ENCODE results near the gene CRTC3. TPM values are rescaled to one million over a fixed set of nuclear protein-coding genes. Genes with fewer than 3 reads are reported as not detected.
"Not testable (repeated sequence)": the region's sequence is repeated elsewhere in the genome, so short reads cannot be mapped to it uniquely, and the experiment has no call there.

CRTC3 gene
- total RNA-seq, 1 donor from 2014 or later = 21.4 TPM

GRCh38 chr15:90629217-90629616 lies 99.5 kb downstream of the CRTC3 start:
- FAIRE-seq (no peak), DNase-seq (ENCODE audit: low read depth) (no peak)
- H3K9ac ChIP-seq (ENCODE audit: low read length) = no peak overlapping the region
- no peak overlapping the region for H3K27ac ChIP-seq (ENCODE audit: low read depth, low read length)
- no peak overlapping the region for H2AFZ ChIP-seq (ENCODE audit: low read depth, low read length)
- no peaks in the 10 kb centered on the region for H3K9me3 Mint-ChIP-seq (ENCODE audit: unreplicated experiment)
- no peaks in the 10 kb centered on the region for H3K4me1 Mint-ChIP-seq (ENCODE audit: low read depth, unreplicated experiment)
- no peak overlapping the region for H3K27ac Mint-ChIP-seq (ENCODE audit: unreplicated experiment)
- no peak overlapping the region for H3K4me3 Mint-ChIP-seq (ENCODE audit: unreplicated experiment)
- no peak overlapping the region for H3K4me3 ChIP-seq (ENCODE audit: insufficient read depth, low read depth, low read length)
- no peaks in the 10 kb centered on the region for H3K9me3 ChIP-seq (ENCODE audit: insufficient read depth, low read depth, low read length)
- H3K27me3 ChIP-seq (ENCODE audit: insufficient read depth, low read length) = no peaks in the 10 kb centered on the region
- H3K79me2 ChIP-seq (ENCODE audit: insufficient read depth, low read length) = no peaks in the 10 kb centered on the region
- no peaks in the 10 kb centered on the region for H3K27me3 Mint-ChIP-seq (ENCODE audit: low read depth, unreplicated experiment)
- H3K4me2 ChIP-seq (ENCODE audit: low read length) = no peak overlapping the region
- H3K36me3 Mint-ChIP-seq (ENCODE audit: low read depth, unreplicated experiment) = peaks cover 19% of the 10 kb centered on the region
- peaks cover 19% of the 10 kb centered on the region for H3K36me3 ChIP-seq (ENCODE audit: insufficient read depth, low read length)
- no peaks in the 10 kb centered on the region for H4K20me1 ChIP-seq (ENCODE audit: insufficient read depth, low read length)
- TF ChIP-seq EZH2 (IDR thresholded peaks at IDR 0.05; ENCODE audit: insufficient read depth, low read length) = no peak
- TF ChIP-seq, protein P1, sequence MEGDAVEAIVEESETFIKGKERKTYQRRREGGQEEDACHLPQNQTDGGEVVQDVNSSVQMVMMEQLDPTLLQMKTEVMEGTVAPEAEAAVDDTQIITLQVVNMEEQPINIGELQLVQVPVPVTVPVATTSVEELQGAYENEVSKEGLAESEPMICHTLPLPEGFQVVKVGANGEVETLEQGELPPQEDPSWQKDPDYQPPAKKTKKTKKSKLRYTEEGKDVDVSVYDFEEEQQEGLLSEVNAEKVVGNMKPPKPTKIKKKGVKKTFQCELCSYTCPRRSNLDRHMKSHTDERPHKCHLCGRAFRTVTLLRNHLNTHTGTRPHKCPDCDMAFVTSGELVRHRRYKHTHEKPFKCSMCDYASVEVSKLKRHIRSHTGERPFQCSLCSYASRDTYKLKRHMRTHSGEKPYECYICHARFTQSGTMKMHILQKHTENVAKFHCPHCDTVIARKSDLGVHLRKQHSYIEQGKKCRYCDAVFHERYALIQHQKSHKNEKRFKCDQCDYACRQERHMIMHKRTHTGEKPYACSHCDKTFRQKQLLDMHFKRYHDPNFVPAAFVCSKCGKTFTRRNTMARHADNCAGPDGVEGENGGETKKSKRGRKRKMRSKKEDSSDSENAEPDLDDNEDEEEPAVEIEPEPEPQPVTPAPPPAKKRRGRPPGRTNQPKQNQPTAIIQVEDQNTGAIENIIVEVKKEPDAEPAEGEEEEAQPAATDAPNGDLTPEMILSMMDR (IDR thresholded peaks at IDR 0.05; ENCODE audit: insufficient read depth, low read depth, low read length) = no peak
- H3K4me1 ChIP-seq (ENCODE audit: insufficient read depth, low read length) = no peaks in the 10 kb centered on the region

- H3K27me3 Mint-ChIP-seq (ENCODE audit: low read depth, unreplicated experiment) = no peaks in the 10 kb centered on the region
- no peaks in the 10 kb centered on the region for H3K4me1 ChIP-seq (ENCODE audit: insufficient read depth, low read length)
- H3K9me3 ChIP-seq (ENCODE audit: insufficient read depth, low read depth, low read length) = no peaks in the 10 kb centered on the region
- no peaks in the 10 kb centered on the region for H4K20me1 ChIP-seq (ENCODE audit: insufficient read depth, low read length)
- no peak overlapping the region for H3K27ac Mint-ChIP-seq (ENCODE audit: unreplicated experiment)
- no peak for DNase-seq (ENCODE audit: low read depth)
- H3K9me3 Mint-ChIP-seq (ENCODE audit: unreplicated experiment) = peaks cover 2% of the 10 kb centered on the region
- H3K9ac ChIP-seq (ENCODE audit: low read length) = no peak overlapping the region
- no peaks in the 10 kb centered on the region for H3K4me1 Mint-ChIP-seq (ENCODE audit: low read depth, unreplicated experiment)
- no peak for TF ChIP-seq EZH2 (IDR thresholded peaks at IDR 0.05; ENCODE audit: insufficient read depth, low read length)
- TF ChIP-seq, protein P1 (IDR thresholded peaks at IDR 0.05; ENCODE audit: insufficient read depth, low read depth, low read length) = no peak
- H3K79me2 ChIP-seq (ENCODE audit: insufficient read depth, low read length) = no peaks in the 10 kb centered on the region
- no peak for FAIRE-seq
- H3K36me3 Mint-ChIP-seq (ENCODE audit: low read depth, unreplicated experiment) = peaks cover 31% of the 10 kb centered on the region
- no peaks in the 10 kb centered on the region for H3K27me3 ChIP-seq (ENCODE audit: insufficient read depth, low read length)
- H3K4me2 ChIP-seq (ENCODE audit: low read length) = no peak overlapping the region
- H3K36me3 ChIP-seq (ENCODE audit: insufficient read depth, low read length) = peaks cover 22% of the 10 kb centered on the region
- no peak overlapping the region for H3K4me3 Mint-ChIP-seq (ENCODE audit: unreplicated experiment)
- no peak overlapping the region for H3K27ac ChIP-seq (ENCODE audit: low read depth, low read length)
- H2AFZ ChIP-seq (ENCODE audit: low read depth, low read length) = no peak overlapping the region
- H3K4me3 ChIP-seq (ENCODE audit: insufficient read depth, low read depth, low read length) = no peak overlapping the region
These were observed 103.6 kb downstream of the CRTC3 start for GRCh38 chr15:90633360-90633759.

GRCh38 chr15:90636993-90637392 lies 107.3 kb downstream of the CRTC3 start:
- not testable (repeated sequence) for H3K4me3 ChIP-seq (ENCODE audit: insufficient read depth, low read depth, low read length); H3K79me2 ChIP-seq (ENCODE audit: insufficient read depth, low read length); H4K20me1 ChIP-seq (ENCODE audit: insufficient read depth, low read length); H3K4me1 ChIP-seq (ENCODE audit: insufficient read depth, low read length); H3K4me1 Mint-ChIP-seq (ENCODE audit: low read depth, unreplicated experiment); H3K27me3 ChIP-seq (ENCODE audit: insufficient read depth, low read length); H3K27ac Mint-ChIP-seq (ENCODE audit: unreplicated experiment); H3K9me3 ChIP-seq (ENCODE audit: insufficient read depth, low read depth, low read length); H3K27ac ChIP-seq (ENCODE audit: low read depth, low read length); H3K4me2 ChIP-seq (ENCODE audit: low read length); H3K9ac ChIP-seq (ENCODE audit: low read length); DNase-seq (ENCODE audit: low read depth); H2AFZ ChIP-seq (ENCODE audit: low read depth, low read length); H3K4me3 Mint-ChIP-seq (ENCODE audit: unreplicated experiment); H3K9me3 Mint-ChIP-seq (ENCODE audit: unreplicated experiment); H3K27me3 Mint-ChIP-seq (ENCODE audit: low read depth, unreplicated experiment); FAIRE-seq
- H3K36me3 ChIP-seq (ENCODE audit: insufficient read depth, low read length) = peaks cover 12% of the 10 kb centered on the region
- peaks cover 22% of the 10 kb centered on the region for H3K36me3 Mint-ChIP-seq (ENCODE audit: low read depth, unreplicated experiment)
